MM.1S (cell line): Measurements from ENCODE around the gene HSP90AB1.
A peak's percentile ranks its signal among the peaks of the same experiment; 100 is the strongest.

Source experiments
- DNase-seq: peaks from one replicate; pipeline ENCODE4 v3.0.0-alpha.2; 2015
- H2AFZ ChIP-seq: fragments of 300-600 bp; sonication (generic); 2 replicates; pipeline ENCODE4 v1.6.0; 2016; ENCODE audit warnings: antibody characterized with exemption, low read length
- H3F3A ChIP-seq: fragments of 300-600 bp; sonication (generic); 2 replicates; pipeline ENCODE4 v1.6.1; 2016; ENCODE audit warnings: mild to moderate bottlenecking, antibody characterized with exemption, low read length, moderate library complexity, mixed read lengths; ENCODE audit not compliant: insufficient read depth
- H3K27ac ChIP-seq: fragments of 300-600 bp; sonication (generic); 2 replicates; pipeline ENCODE4 v1.5.1; 2016; ENCODE audit warnings: mild to moderate bottlenecking, low read length
- H3K27me3 ChIP-seq: fragments of 300-600 bp; sonication (generic); replicated peaks from 2 replicates; pipeline ENCODE4 v1.6.0; 2016; ENCODE audit warnings: low read length; ENCODE audit not compliant: insufficient read depth
- H3K36me3 ChIP-seq: fragments of 300-600 bp; sonication (generic); replicated peaks from 2 replicates; pipeline ENCODE4 v1.6.1; 2016; ENCODE audit warnings: mild to moderate bottlenecking, low read length, mixed read lengths; ENCODE audit not compliant: insufficient read depth
- H3K4me1 ChIP-seq: fragments of 300-600 bp; sonication (generic); 2 replicates; pipeline ENCODE4 v1.6.1; 2016; ENCODE audit warnings: low read length, mixed read lengths
- H3K4me2 ChIP-seq: fragments of 300-600 bp; sonication (generic); 2 replicates; pipeline ENCODE4 v1.6.0; 2016; ENCODE audit warnings: low read depth, low read length
- H3K4me3 ChIP-seq: fragments of 300-600 bp; sonication (generic); 2 replicates; pipeline ENCODE4 v1.5.1; 2016; ENCODE audit warnings: low read length, mixed read lengths
- H3K79me2 ChIP-seq: fragments of 300-600 bp; sonication (generic); 2 replicates; pipeline ENCODE4 v1.6.1; 2016; ENCODE audit warnings: mixed run types, low read length, mixed read lengths
- H3K9ac ChIP-seq: fragments of 300-600 bp; sonication (generic); 2 replicates; pipeline ENCODE4 v1.6.1; 2016; ENCODE audit warnings: low read length, mixed read lengths
- H3K9me2 ChIP-seq: fragments of 300-600 bp; sonication (generic); replicated peaks from 2 replicates; pipeline ENCODE4 v1.6.1; 2016; ENCODE audit warnings: mild to moderate bottlenecking, low read length, mixed read lengths; ENCODE audit not compliant: insufficient read depth
- H3K9me3 ChIP-seq: fragments of 300-600 bp; sonication (generic); replicated peaks from 2 replicates; pipeline ENCODE4 v1.6.1; 2016; ENCODE audit warnings: mild to moderate bottlenecking, low read length, mixed read lengths; ENCODE audit not compliant: insufficient read depth
- H4K20me1 ChIP-seq: fragments of 300-600 bp; sonication (generic); 2 replicates; pipeline ENCODE4 v1.6.1; 2016; ENCODE audit warnings: mild to moderate bottlenecking, low read length, moderate library complexity, mixed read lengths; ENCODE audit not compliant: insufficient read depth
- CTCF ChIP-seq: fragments of 300-600 bp; sonication (generic); IDR thresholded peaks from 2 replicates; pipeline ENCODE4 v1.5.1; 2016; ENCODE audit warnings: antibody characterized with exemption, low read length, mixed read lengths
- EZH2 ChIP-seq: fragments of 300-600 bp; sonication (generic); optimal IDR thresholded peaks from 2 replicates; pipeline ENCODE3; 2017; ENCODE audit warnings: low read depth, mild to moderate bottlenecking, antibody characterized with exemption, low read length, mixed read lengths
- EZH2phosphoT487 ChIP-seq: fragments of 300-600 bp; sonication (generic); IDR thresholded peaks from 2 replicates; pipeline ENCODE4 v1.6.1; 2018; ENCODE audit warnings: antibody characterized with exemption, low read length

The HSP90AB1 gene

GRCh38 chr6:44232676-44233566 is 14.0 kb upstream of the HSP90AB1 start:
- Histone ChIP-seq H3K4me2 (no peak overlapping the region), H4K20me1 (no peaks in the 10 kb centered on the region), H3K9me3 (no peaks in the 10 kb centered on the region), H3K4me3 (no peak overlapping the region), H3K27ac (no peak overlapping the region), H3K9ac (no peak overlapping the region), H3K27me3 (no peaks in the 10 kb centered on the region), H3K79me2 (0 out of 2 replicates have a peak, but pooled peaks cover 3% of the 10 kb centered on the region), H3K4me1 (peaks cover 5% of the 10 kb centered on the region), H3K36me3 (no peaks in the 10 kb centered on the region; the same call in 1 of the 2 replicates), H3F3A (0 out of 2 replicates have a peak, but pooled peaks cover 7% of the 10 kb centered on the region), H2AFZ (no peak overlapping the region), H3K9me2 (no peaks in the 10 kb centered on the region)
- TF ChIP-seq CTCF: no peak
- TF ChIP-seq EZH2phosphoT487: no peak
- no peak for TF ChIP-seq EZH2
- no peak for DNase-seq

- H3K9me3 ChIP-seq: no peaks in the 10 kb centered on the region
- H3K9me2 ChIP-seq: no peaks in the 10 kb centered on the region
- H3K27me3 ChIP-seq: no peaks in the 10 kb centered on the region
- H3K4me1 ChIP-seq: peaks cover 5% of the 10 kb centered on the region
- H3F3A ChIP-seq: 0 out of 2 replicates have a peak, but pooled peaks cover 7% of the 10 kb centered on the region
- H2AFZ ChIP-seq: no peak overlapping the region
- no peaks in the 10 kb centered on the region for H4K20me1 ChIP-seq
- H3K27ac ChIP-seq: no peak overlapping the region
- no peak overlapping the region for H3K4me2 ChIP-seq
- no peak for DNase-seq
- TF ChIP-seq EZH2phosphoT487: no peak
- TF ChIP-seq EZH2: no peak
- no peak for TF ChIP-seq CTCF
- no peaks in the 10 kb centered on the region for H3K79me2 ChIP-seq
- no peak overlapping the region for H3K4me3 ChIP-seq
- H3K9ac ChIP-seq: no peak overlapping the region
- no peaks in the 10 kb centered on the region; the same call in 1 of the 2 replicates for H3K36me3 ChIP-seq
These were observed 13.3 kb upstream of the HSP90AB1 start for GRCh38 chr6:44233567-44234100.

- no peak for DNase-seq
- Histone ChIP-seq H3K4me3 (no peak overlapping the region), H3K4me2 (no peak overlapping the region), H3K36me3 (no peaks in the 10 kb centered on the region; the same call in 1 of the 2 replicates), H3K27me3 (no peaks in the 10 kb centered on the region), H3K79me2 (no peaks in the 10 kb centered on the region), H3K9ac (no peak overlapping the region), H3K4me1 (peaks cover 5% of the 10 kb centered on the region), H2AFZ (no peak overlapping the region), H3K9me2 (no peaks in the 10 kb centered on the region), H3K27ac (no peak overlapping the region), H4K20me1 (no peaks in the 10 kb centered on the region), H3F3A (0 out of 2 replicates have a peak, but pooled peaks cover 7% of the 10 kb centered on the region), H3K9me3 (no peaks in the 10 kb centered on the region)
- no peak for TF ChIP-seq EZH2phosphoT487
- TF ChIP-seq CTCF: peak; percentile 56
These were observed 12.5 kb upstream of the HSP90AB1 start for GRCh38 chr6:44234101-44235025.
